ENCODE measurements around the gene ZNF74.
"Not testable (repeated sequence)": the region's sequence is repeated elsewhere in the genome, so short reads cannot be mapped to it uniquely, and the experiment has no call there.

DNA sequence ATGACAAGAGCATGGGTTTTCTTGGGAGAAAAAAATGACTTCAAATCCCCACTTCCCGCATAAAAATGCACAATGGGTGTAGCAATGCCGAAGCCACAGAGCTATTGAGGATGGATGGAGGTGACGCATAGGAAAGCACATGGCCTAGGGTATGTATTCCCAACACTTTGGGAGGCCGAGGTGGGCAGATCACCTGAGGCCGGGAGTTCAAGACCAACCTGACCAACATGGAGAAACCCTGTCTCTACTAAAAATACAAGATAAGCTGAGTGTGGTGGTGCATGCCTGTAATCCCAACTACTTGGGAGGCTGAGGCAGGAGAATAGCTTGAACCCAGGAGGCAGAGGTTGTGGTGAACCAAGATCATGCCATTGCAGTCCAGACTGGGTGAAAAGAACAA is 15.3 kb upstream of the ZNF74 start:
- TF ChIP-seq POLR2AphosphoS5, POLR2A (IDR thresholded peaks at IDR 0.05; ENCODE audit: low read depth, low read length): not testable (repeated sequence)

Measured in GM12892 (cell line).